Vagina (tissue), 2 donors: ENCODE results near the gene DPP4. TPM values are rescaled to one million over a fixed set of nuclear protein-coding genes. Genes with fewer than 3 reads are reported as not detected.
"Not testable (repeated sequence)": the region's sequence is repeated elsewhere in the genome, so short reads cannot be mapped to it uniquely, and the experiment has no call there.

Experiments
- DNase-seq, 2 donors: peaks; one replicate each; pipeline ENCODE4 v3.0.0-alpha.2; 2017; ENCODE audit errors: extremely low spot score in 2 of 2
- H3K27ac ChIP-seq: fragments of 200-600 bp; sonication (generic); one replicate; pipeline ENCODE4 v1.5.1; 2019
- H3K27me3 ChIP-seq: fragments of 200-600 bp; sonication (generic); one replicate; pipeline ENCODE4 v1.5.1; 2019
- H3K36me3 ChIP-seq, 2 donors: fragments of 200-600 bp; sonication (generic); one replicate each; pipeline ENCODE4 v1.5.1; 2017 to 2019
- H3K4me1 ChIP-seq: fragments of 200-600 bp; sonication (generic); one replicate; pipeline ENCODE4 v1.5.1; 2019
- H3K4me3 ChIP-seq, 2 donors: fragments of 200-600 bp; sonication (generic); 1 replicate in 1 of 2; 2 replicates in 1 of 2; pipeline ENCODE4 v1.5.1; 2016 to 2019
- H3K9me3 ChIP-seq: fragments of 200-600 bp; sonication (generic); one replicate; pipeline ENCODE4 v1.5.1; 2019
- CTCF ChIP-seq, 3 experiments: fragments of 450-650 bp in 2 of 3; fragments of 200-600 bp in 1 of 3; sonication (generic) in 1 of 3; IDR thresholded peaks; one replicate each; pipeline ENCODE4 v1.5.1; 2017 to 2019; ENCODE audit warnings: antibody characterized with exemption in 3 of 3, mild to moderate bottlenecking in 2 of 3, moderate library complexity in 2 of 3
- POLR2A ChIP-seq, 2 donors: fragments of 450-650 bp; IDR thresholded peaks; one replicate each; pipeline ENCODE4 v1.6.1; 2017; ENCODE audit warnings: antibody characterized with exemption in 2 of 2, mild to moderate bottlenecking in 2 of 2, moderate library complexity in 2 of 2
- POLR2AphosphoS5 ChIP-seq, 2 donors: sonication (generic); formaldehyde crosslinking; IDR thresholded peaks; one replicate each; pipeline ENCODE4 v1.9.0; 2017; ENCODE audit warnings: antibody characterized with exemption in 2 of 2, mild to moderate bottlenecking in 2 of 2, low read depth in 1 of 2; ENCODE audit not compliant: insufficient read depth in 1 of 2
- intact Hi-C: fragments of 100-400 bp; cut with DNase I; formaldehyde crosslinking; loops from one replicate; pipeline ENCODE4 v1.15.1; 2023
- total RNA-seq: library from RNA; depleted of rRNA; stranded (reverse); fragments of >200 nt; gene quantifications from one replicate; pipeline ENCODE4 v1.2.3, GENCODE V29; 2016

The DPP4 gene
- total RNA-seq, 1 donor from 2014 or later, result 15.5 TPM

- Histone ChIP-seq H3K27ac (no peak overlapping the region), H3K9me3 (no peaks in the 10 kb centered on the region), H3K4me1 (no peaks in the 10 kb centered on the region), H3K36me3 (no peaks in the 10 kb centered on the region), H3K4me3 (no peak overlapping the region), H3K27me3 (no peaks in the 10 kb centered on the region)
- intact Hi-C loops, result no loop called here
- DNase-seq, result no peak
- TF ChIP-seq CTCF (IDR thresholded peaks at IDR 0.05), result no peak
- no peak for TF ChIP-seq POLR2AphosphoS5 (IDR thresholded peaks at IDR 0.05; ENCODE audit: insufficient read depth in 1 of 2, low read depth in 1 of 2)
- TF ChIP-seq POLR2A (IDR thresholded peaks at IDR 0.05), result no peak
Observed at GRCh38 chr2:161954103-161954502, 119.9 kb downstream of the DPP4 start.

- not testable (repeated sequence) for H3K4me1 ChIP-seq, H3K9me3 ChIP-seq, DNase-seq
Observed at GRCh38 chr2:161953367-161953766, 120.6 kb downstream of the DPP4 start.

GRCh38 chr2:161952783-161953191, 121.2 kb downstream of the DPP4 start:
- no peak for DNase-seq
- Histone ChIP-seq H3K27ac (no peak overlapping the region), H3K4me1 (no peaks in the 10 kb centered on the region), H3K9me3 (no peaks in the 10 kb centered on the region), H3K27me3 (no peaks in the 10 kb centered on the region), H3K36me3 (no peaks in the 10 kb centered on the region), H3K4me3 (no peak overlapping the region)
- intact Hi-C loops, result no loop called here
- TF ChIP-seq POLR2A (IDR thresholded peaks at IDR 0.05), result no peak
- TF ChIP-seq CTCF (IDR thresholded peaks at IDR 0.05), result no peak
- TF ChIP-seq POLR2AphosphoS5 (IDR thresholded peaks at IDR 0.05; ENCODE audit: insufficient read depth in 1 of 2, low read depth in 1 of 2), result no peak

More at GRCh38 chr2:161953367-161953766, 120.6 kb downstream of the DPP4 start:
- H3K27ac ChIP-seq, H3K27me3 ChIP-seq, H3K36me3 ChIP-seq, intact Hi-C loops, H3K4me3 ChIP-seq: not testable (repeated sequence)

- no peaks in the 10 kb centered on the region for H3K36me3 ChIP-seq
- no peaks in the 10 kb centered on the region for H3K4me1 ChIP-seq
- intact Hi-C loops, result no loop called here
- no peak for TF ChIP-seq CTCF (IDR thresholded peaks at IDR 0.05)
- TF ChIP-seq POLR2AphosphoS5 (IDR thresholded peaks at IDR 0.05; ENCODE audit: insufficient read depth in 1 of 2, low read depth in 1 of 2), result no peak
- TF ChIP-seq POLR2A (IDR thresholded peaks at IDR 0.05), result no peak
- no peak overlapping the region for H3K4me3 ChIP-seq
- H3K9me3 ChIP-seq, result no peaks in the 10 kb centered on the region
- no peak for DNase-seq
- H3K27me3 ChIP-seq, result no peaks in the 10 kb centered on the region
- no peak overlapping the region for H3K27ac ChIP-seq
Observed at GRCh38 chr2:161947836-161948235, 126.2 kb downstream of the DPP4 start.

- DNase-seq, result no peak
- Histone ChIP-seq H3K27ac (no peak overlapping the region), H3K36me3 (no peaks in the 10 kb centered on the region), H3K27me3 (no peaks in the 10 kb centered on the region), H3K4me3 (no peak overlapping the region), H3K9me3 (no peaks in the 10 kb centered on the region), H3K4me1 (no peaks in the 10 kb centered on the region)
- intact Hi-C loops, result no loop called here
- TF ChIP-seq POLR2A (IDR thresholded peaks at IDR 0.05) (no peak), POLR2AphosphoS5 (IDR thresholded peaks at IDR 0.05; ENCODE audit: insufficient read depth in 1 of 2, low read depth in 1 of 2) (no peak), CTCF (IDR thresholded peaks at IDR 0.05) (no peak)
Observed at GRCh38 chr2:161947406-161947805, 126.6 kb downstream of the DPP4 start.
